DOHH2 (cell line): ENCODE data around the gene ITGB8.

Source experiments
- H3F3A ChIP-seq: fragments of 200-600 bp; sonication (generic), shearing (Covaris generic); 2 replicates; pipeline ENCODE4 v1.6.0; 2016; ENCODE audit warnings: antibody characterized with exemption, mild to moderate bottlenecking; ENCODE audit not compliant: control insufficient read depth, insufficient read depth
- H3K27ac ChIP-seq: fragments of 200-600 bp; sonication (generic); 2 replicates; pipeline ENCODE4 v1.5.1; 2014; ENCODE audit warnings: low read depth, mild to moderate bottlenecking, low read length, moderate library complexity
- H3K27me3 ChIP-seq: fragments of 200-600 bp; sonication (generic); 2 replicates; pipeline ENCODE4 v1.6.1; 2014; ENCODE audit warnings: mild to moderate bottlenecking, low read length, mixed read lengths; ENCODE audit not compliant: control insufficient read depth
- H3K36me3 ChIP-seq: fragments of 200-600 bp; sonication (generic); 2 replicates; pipeline ENCODE4 v1.6.1; 2014; ENCODE audit warnings: mild to moderate bottlenecking, low read length, moderate library complexity, mixed read lengths; ENCODE audit not compliant: control insufficient read depth
- H3K4me1 ChIP-seq: fragments of 200-600 bp; sonication (generic); 2 replicates; pipeline ENCODE4 v1.6.1; 2014; ENCODE audit warnings: mild to moderate bottlenecking, low read length, mixed read lengths; ENCODE audit not compliant: control insufficient read depth
- H3K4me2 ChIP-seq: fragments of 200-600 bp; sonication (generic); 2 replicates; pipeline ENCODE4 v1.6.0; 2014; ENCODE audit warnings: mild to moderate bottlenecking, low read length, moderate library complexity
- H3K4me3 ChIP-seq: fragments of 200-600 bp; sonication (generic); 2 replicates; pipeline ENCODE4 v1.5.1; 2014; ENCODE audit warnings: mild to moderate bottlenecking, low read length, mixed read lengths
- H3K79me2 ChIP-seq: fragments of 200-600 bp; sonication (generic); 2 replicates; pipeline ENCODE4 v1.6.1; 2014; ENCODE audit warnings: mild to moderate bottlenecking, low read length, mixed read lengths; ENCODE audit not compliant: control insufficient read depth
- H3K9me2 ChIP-seq: fragments of 200-600 bp; sonication (generic); replicated peaks from 2 replicates; pipeline ENCODE4 v1.6.1; 2014; ENCODE audit warnings: mild to moderate bottlenecking, low read length, mixed read lengths; ENCODE audit not compliant: control insufficient read depth
- H3K9me3 ChIP-seq: fragments of 200-600 bp; sonication (generic); 2 replicates; pipeline ENCODE4 v1.6.1; 2014; ENCODE audit warnings: antibody characterized with exemption, low read length, mixed read lengths; ENCODE audit not compliant: control insufficient read depth, insufficient read depth
- H4K20me1 ChIP-seq: fragments of 200-600 bp; sonication (generic); 2 replicates; pipeline ENCODE4 v1.6.0; 2014; ENCODE audit warnings: low read depth, mild to moderate bottlenecking, antibody characterized with exemption, low read length, moderate library complexity; ENCODE audit not compliant: control insufficient read depth, insufficient read depth
- CTCF ChIP-seq: fragments of 200-600 bp; sonication (generic); IDR thresholded peaks from one replicate; pipeline ENCODE4 v1.5.1; 2014; ENCODE audit warnings: antibody characterized with exemption, mild to moderate bottlenecking, low read depth, low read length; ENCODE audit not compliant: poor library complexity, severe bottlenecking
- EZH2phosphoT487 ChIP-seq: fragments of 200-600 bp; sonication (generic); IDR thresholded peaks from 2 replicates; pipeline ENCODE4 v1.6.1; 2017; ENCODE audit warnings: borderline replicate concordance, mild to moderate bottlenecking, antibody characterized with exemption, low read length, moderate library complexity, mixed read lengths

The ITGB8 gene

GRCh38 chr7:20318933-20319332 lies 11.8 kb upstream of the ITGB8 start:
- Histone ChIP-seq H3K36me3 (no peaks in the 10 kb centered on the region), H3K9me3 (no peaks in the 10 kb centered on the region), H3F3A (no peaks in the 10 kb centered on the region), H4K20me1 (no peaks in the 10 kb centered on the region), H3K4me1 (peaks cover 5% of the 10 kb centered on the region), H3K4me3 (no peak overlapping the region), H3K4me2 (no peak overlapping the region), H3K27ac (no peak overlapping the region), H3K27me3 (no peaks in the 10 kb centered on the region), H3K79me2 (no peaks in the 10 kb centered on the region), H3K9me2 (no peaks in the 10 kb centered on the region)
- TF ChIP-seq EZH2phosphoT487 (no peak), CTCF (no peak)

- no peak for TF ChIP-seq CTCF
- no peak for TF ChIP-seq EZH2phosphoT487
- H3K9me3 ChIP-seq: no peaks in the 10 kb centered on the region
- H3K9me2 ChIP-seq: no peaks in the 10 kb centered on the region
- no peaks in the 10 kb centered on the region for H3K36me3 ChIP-seq
- H3K4me3 ChIP-seq: no peak overlapping the region
- no peaks in the 10 kb centered on the region for H3K79me2 ChIP-seq
- H3F3A ChIP-seq: no peaks in the 10 kb centered on the region
- H3K27ac ChIP-seq: no peak overlapping the region
- 0 out of 2 replicates have a peak, but pooled peaks cover 4% of the 10 kb centered on the region for H3K27me3 ChIP-seq
- H3K4me2 ChIP-seq: no peak overlapping the region
- H3K4me1 ChIP-seq: peaks cover 5% of the 10 kb centered on the region
- no peaks in the 10 kb centered on the region for H4K20me1 ChIP-seq
Measured at GRCh38 chr7:20320322-20320721, 10.4 kb upstream of the ITGB8 start.

- TF ChIP-seq CTCF (no peak), EZH2phosphoT487 (no peak)
- Histone ChIP-seq H4K20me1 (no peaks in the 10 kb centered on the region), H3K9me2 (no peaks in the 10 kb centered on the region), H3K27ac (no peak overlapping the region), H3K4me3 (no peak overlapping the region), H3K36me3 (no peaks in the 10 kb centered on the region), H3K4me2 (no peak overlapping the region), H3K4me1 (peaks cover 5% of the 10 kb centered on the region), H3K79me2 (no peaks in the 10 kb centered on the region), H3F3A (no peaks in the 10 kb centered on the region), H3K27me3 (0 out of 2 replicates have a peak, but pooled peaks cover 4% of the 10 kb centered on the region), H3K9me3 (no peaks in the 10 kb centered on the region)
Measured at GRCh38 chr7:20320786-20321185, 9.9 kb upstream of the ITGB8 start.
